Measurements from ENCODE around the gene ZCCHC24. TPM values are rescaled to one million over a fixed set of nuclear protein-coding genes. Genes with fewer than 3 reads are reported as not detected.

The ZCCHC24 gene
- total and polyA plus RNA-seq, 2 donors (not counting 3 experiments of a cell fraction or from before 2014, with no cell fraction given) = 5.2 to 8.4 TPM

GRCh38 chr10:79397051-79397450 lies 48.4 kb downstream of the ZCCHC24 start:
- no peak for TF ChIP-seq POLR2AphosphoS5 (IDR thresholded peaks at IDR 0.05; ENCODE audit: insufficient read depth, low read depth, low read length)
- no peak for TF ChIP-seq MAX (IDR thresholded peaks at IDR 0.05; ENCODE audit: insufficient read depth, insufficient read length)
- TF ChIP-seq MYC (IDR thresholded peaks at IDR 0.05; ENCODE audit: low read depth, low read length) = no peak
- no peak for TF ChIP-seq FOS (IDR thresholded peaks at IDR 0.05; ENCODE audit: borderline replicate concordance, insufficient read depth, low read length)
- TF ChIP-seq JUN (IDR thresholded peaks at IDR 0.05; ENCODE audit: borderline replicate concordance, insufficient read depth, insufficient read length, low read depth) = no peak
- no peak for TF ChIP-seq GATA2 (IDR thresholded peaks at IDR 0.05; ENCODE audit: insufficient read depth, insufficient read length, low read depth, low read length)
- TF ChIP-seq EZH2 (IDR thresholded peaks at IDR 0.05; ENCODE audit: borderline replicate concordance, low read depth, low read length, severe bottlenecking) = no peak
- no peak for TF ChIP-seq POLR2A (IDR thresholded peaks at IDR 0.05; ENCODE audit: low read depth, low read length)
- TF ChIP-seq CTCF (IDR thresholded peaks at IDR 0.05; ENCODE audit: extremely low read depth in 1 of 2, insufficient read depth in 1 of 2, low read depth in 1 of 2, low read length in 2 of 2) = no peak
- POLR2A ChIA-PET = no interaction called here
- Histone ChIP-seq H2AFZ (ENCODE audit: low read depth, low read length) (no peak overlapping the region), H3K27me3 (ENCODE audit: control insufficient read depth in 2 of 2, insufficient read depth in 2 of 2, low read length in 2 of 2) (no peaks in the 10 kb centered on the region), H3K4me1 (ENCODE audit: control insufficient read depth, extremely low read depth, insufficient read depth, low read length) (peaks cover 12% of the 10 kb centered on the region), H3K9me1 (replicated peaks; ENCODE audit: control insufficient read depth, extremely low read depth, insufficient read depth, low read length) (no peaks in the 10 kb centered on the region), H3K79me2 (ENCODE audit: control insufficient read depth, insufficient read depth, low read length) (no peaks in the 10 kb centered on the region), H4K20me1 (replicated peaks; ENCODE audit: control insufficient read depth, extremely low read depth, insufficient read depth, low read length) (no peaks in the 10 kb centered on the region), H3K9me3 (replicated peaks; ENCODE audit: control insufficient read depth, insufficient read depth, low read length) (no peaks in the 10 kb centered on the region), H3K4me3 (replicated peaks in 1 of 3; ENCODE audit: insufficient read depth in 1 of 3, low read depth in 1 of 3, low read length in 3 of 3) (no peak overlapping the region), H3K9ac (replicated peaks; ENCODE audit: extremely low read depth, insufficient read depth, low read length) (no peak overlapping the region), H3K36me3 (ENCODE audit: control insufficient read depth in 2 of 2, extremely low read depth in 1 of 2, insufficient read depth in 2 of 2, low read length in 2 of 2) (no peaks in the 10 kb centered on the region), H3K4me2 (ENCODE audit: insufficient read depth, low read length) (no peak overlapping the region), H3K27ac (ENCODE audit: insufficient read depth, low read depth, low read length) (no peak overlapping the region)
- BruUV-seq (replicated peaks) = no TSS peak
- CTCF ChIA-PET = interaction anchor here (1.2 kb wide), 1 partner anchor 23 kb away, joined by 9 read pairs; no protein-coding TSS in a partner anchor
- intact Hi-C loops (cut with micrococcal nuclease) (no loop called here), dilution Hi-C loops (cut with MboI; ENCODE audit: extremely low pct_ligation_motif_present, low sequenced_read_pairs) (no loop called here)
- DNase-seq (ENCODE audit: low read depth, low spot score) (no peak), FAIRE-seq (no peak)

Measured in endothelial cell of umbilical vein (primary cell).